GM23338 (cell line): ENCODE results near the gene RAMACL. TPM values are rescaled to one million over a fixed set of nuclear protein-coding genes. Genes with fewer than 3 reads are reported as not detected.

Source experiments
- ATAC-seq: fragments of 200-7000 bp; cut with Tn5 transposase; 3 replicates; pipeline ENCODE4 v1.9.1; 2020
- DNase-seq: peaks from one replicate; pipeline ENCODE4 v3.0.0-alpha.2; 2015; ENCODE audit warnings: low spot score
- H2AFZ ChIP-seq: fragments of 200-600 bp; sonication (generic); 2 replicates; pipeline ENCODE4 v1.8.0; 2016; ENCODE audit warnings: antibody characterized with exemption, mild to moderate bottlenecking, moderate library complexity
- H3F3A ChIP-seq: fragments of 200-600 bp; sonication (generic); replicated peaks from 2 replicates; pipeline ENCODE4 v1.8.0; 2017; ENCODE audit warnings: antibody characterized with exemption, mixed run types, low read depth
- H3K27ac ChIP-seq: fragments of 200-600 bp; sonication (generic); 2 replicates; pipeline ENCODE4 v1.6.1; 2016; ENCODE audit warnings: low read depth
- H3K27me3 ChIP-seq: fragments of 200-600 bp; sonication (generic); 2 replicates; pipeline ENCODE4 v1.8.0; 2016; ENCODE audit warnings: mild to moderate bottlenecking, mixed run types, moderate library complexity; ENCODE audit not compliant: insufficient read depth
- H3K36me3 ChIP-seq: fragments of 200-600 bp; sonication (generic); 2 replicates; pipeline ENCODE4 v1.8.0; 2016; ENCODE audit warnings: mild to moderate bottlenecking; ENCODE audit not compliant: insufficient read depth
- H3K4me1 ChIP-seq: fragments of 200-600 bp; sonication (generic); 2 replicates; pipeline ENCODE4 v1.8.0; 2016; ENCODE audit warnings: mild to moderate bottlenecking, moderate library complexity; ENCODE audit not compliant: insufficient read depth
- H3K4me2 ChIP-seq: fragments of 200-600 bp; sonication (generic); 2 replicates; pipeline ENCODE4 v1.7.1; 2017; ENCODE audit warnings: mixed run types
- H3K4me3 ChIP-seq: fragments of 200-600 bp; sonication (generic); 2 replicates; pipeline ENCODE4 v1.6.1; 2016; ENCODE audit warnings: mixed run types
- H3K79me2 ChIP-seq: fragments of 200-600 bp; sonication (generic); replicated peaks from 2 replicates; pipeline ENCODE4 v1.8.0; 2017; ENCODE audit warnings: mild to moderate bottlenecking; ENCODE audit not compliant: insufficient read depth
- H3K9me2 ChIP-seq: fragments of 200-600 bp; sonication (generic); 2 replicates; pipeline ENCODE4 v1.8.0; 2017; ENCODE audit not compliant: insufficient read depth
- H4K20me1 ChIP-seq: fragments of 200-600 bp; sonication (generic); replicated peaks from 2 replicates; pipeline ENCODE4 v1.8.0; 2017; ENCODE audit warnings: mild to moderate bottlenecking; ENCODE audit not compliant: insufficient read depth
- H3K27ac Mint-ChIP-seq: 2 replicates; pipeline ENCODE4 v1.8.0; 2020; ENCODE audit warnings: inconsistent platforms, mild to moderate bottlenecking, moderate library complexity, mixed read lengths
- H3K27me3 Mint-ChIP-seq: 3 replicates; pipeline ENCODE4 v1.8.0; 2022; ENCODE audit warnings: low read depth, mild to moderate bottlenecking, moderate library complexity, mixed read lengths, inconsistent platforms; ENCODE audit not compliant: insufficient read depth, poor library complexity
- H3K36me3 Mint-ChIP-seq: 3 replicates; pipeline ENCODE4 v1.8.0; 2021; ENCODE audit warnings: low read depth, mild to moderate bottlenecking, inconsistent platforms, moderate library complexity, mixed read lengths
- H3K4me1 Mint-ChIP-seq: 3 replicates; pipeline ENCODE4 v1.8.0; 2020; ENCODE audit warnings: mild to moderate bottlenecking, inconsistent platforms, mixed read lengths
- H3K4me3 Mint-ChIP-seq: 3 replicates; pipeline ENCODE4 v1.8.0; 2021; ENCODE audit warnings: moderate library complexity, mild to moderate bottlenecking, inconsistent platforms, mixed read lengths
- H3K9me3 Mint-ChIP-seq: 3 replicates; pipeline ENCODE4 v1.8.0; 2020; ENCODE audit warnings: moderate library complexity, mild to moderate bottlenecking, inconsistent platforms, mixed read lengths
- JUNB ChIP-seq: IDR thresholded peaks from one replicate; pipeline ENCODE4 v1.6.1; 2016; ENCODE audit warnings: antibody characterized with exemption; ENCODE audit not compliant: unreplicated experiment
- POLR2AphosphoS5 ChIP-seq: IDR thresholded peaks from 2 replicates; pipeline ENCODE4 v1.6.1; 2016; ENCODE audit warnings: antibody characterized with exemption, low read depth
- ZNF114 ChIP-seq: fragments of 250-450 bp; sonication (Bioruptor Pico); IDR thresholded peaks from 2 replicates; pipeline ENCODE4 v1.5.0; 2020; ENCODE audit warnings: mild to moderate bottlenecking, moderate library complexity
- polyA plus RNA-seq: library from polyadenylated mRNA; unstranded; fragments of >200 nt; fragmentation: Nextera tagmentation; extraction: Ambion mirVana; gene quantifications from 2 replicates; pipeline ENCODE4 v1.2.1, GENCODE V29; 2016
- total RNA-seq: library from RNA; depleted of rRNA; stranded (reverse); fragments of >200 nt; shearing (Covaris generic); gene quantifications from 2 replicates; pipeline ENCODE4 v1.2.3, GENCODE V29; 2014
- TF ChIP-seq, protein P1 (sequence below): IDR thresholded peaks from one replicate; pipeline ENCODE4 v1.6.1; 2018; ENCODE audit warnings: antibody characterized with exemption; ENCODE audit not compliant: unreplicated experiment
- TF ChIP-seq, protein P2 (sequence below): fragments of 250-450 bp; sonication (Bioruptor Pico); IDR thresholded peaks from 2 replicates; pipeline ENCODE4 v1.5.0; 2020; ENCODE audit warnings: mild to moderate bottlenecking, moderate library complexity

The RAMACL gene
- total and polyA plus RNA-seq, 2 experiments from 2014 or later: 0.61 to 4.0 TPM

DNA sequence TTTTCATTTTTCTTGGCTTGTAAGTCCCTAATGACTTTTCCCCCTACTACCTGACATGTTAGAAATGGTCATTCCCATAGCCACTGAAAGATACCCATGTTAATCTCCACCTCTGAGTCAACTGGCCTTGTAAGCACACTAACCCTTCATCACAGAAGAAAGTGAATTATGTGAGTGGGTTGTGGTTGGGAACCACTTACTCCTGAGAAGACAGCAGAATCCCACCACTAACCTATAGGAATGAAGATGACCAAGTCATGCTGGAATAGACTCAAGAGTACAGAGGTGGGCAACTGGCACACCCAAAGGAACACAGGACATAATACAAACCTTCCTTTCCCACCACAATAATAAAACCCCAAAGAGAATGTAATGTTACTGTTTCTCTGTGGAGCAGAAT lies 30.1 kb downstream of the RAMACL start:
- Mint-ChIP-seq H3K27ac (no peak overlapping the region), H3K36me3 (no peaks in the 10 kb centered on the region; the same call in 1 of the 3 replicates), H3K4me1 (peaks cover 67% of the 10 kb centered on the region), H3K9me3 (no peaks in the 10 kb centered on the region; the same call in 2 of the 3 replicates), H3K4me3 (no peak overlapping the region), H3K27me3 (peaks cover 5% of the 10 kb centered on the region)
- no peaks in the 10 kb centered on the region for H3F3A ChIP-seq
- no peak for DNase-seq
- no peak for ATAC-seq
- H3K79me2 ChIP-seq: peaks cover 68% of the 10 kb centered on the region
- TF ChIP-seq, protein P1, sequence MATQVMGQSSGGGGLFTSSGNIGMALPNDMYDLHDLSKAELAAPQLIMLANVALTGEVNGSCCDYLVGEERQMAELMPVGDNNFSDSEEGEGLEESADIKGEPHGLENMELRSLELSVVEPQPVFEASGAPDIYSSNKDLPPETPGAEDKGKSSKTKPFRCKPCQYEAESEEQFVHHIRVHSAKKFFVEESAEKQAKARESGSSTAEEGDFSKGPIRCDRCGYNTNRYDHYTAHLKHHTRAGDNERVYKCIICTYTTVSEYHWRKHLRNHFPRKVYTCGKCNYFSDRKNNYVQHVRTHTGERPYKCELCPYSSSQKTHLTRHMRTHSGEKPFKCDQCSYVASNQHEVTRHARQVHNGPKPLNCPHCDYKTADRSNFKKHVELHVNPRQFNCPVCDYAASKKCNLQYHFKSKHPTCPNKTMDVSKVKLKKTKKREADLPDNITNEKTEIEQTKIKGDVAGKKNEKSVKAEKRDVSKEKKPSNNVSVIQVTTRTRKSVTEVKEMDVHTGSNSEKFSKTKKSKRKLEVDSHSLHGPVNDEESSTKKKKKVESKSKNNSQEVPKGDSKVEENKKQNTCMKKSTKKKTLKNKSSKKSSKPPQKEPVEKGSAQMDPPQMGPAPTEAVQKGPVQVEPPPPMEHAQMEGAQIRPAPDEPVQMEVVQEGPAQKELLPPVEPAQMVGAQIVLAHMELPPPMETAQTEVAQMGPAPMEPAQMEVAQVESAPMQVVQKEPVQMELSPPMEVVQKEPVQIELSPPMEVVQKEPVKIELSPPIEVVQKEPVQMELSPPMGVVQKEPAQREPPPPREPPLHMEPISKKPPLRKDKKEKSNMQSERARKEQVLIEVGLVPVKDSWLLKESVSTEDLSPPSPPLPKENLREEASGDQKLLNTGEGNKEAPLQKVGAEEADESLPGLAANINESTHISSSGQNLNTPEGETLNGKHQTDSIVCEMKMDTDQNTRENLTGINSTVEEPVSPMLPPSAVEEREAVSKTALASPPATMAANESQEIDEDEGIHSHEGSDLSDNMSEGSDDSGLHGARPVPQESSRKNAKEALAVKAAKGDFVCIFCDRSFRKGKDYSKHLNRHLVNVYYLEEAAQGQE: no peak
- TF ChIP-seq POLR2AphosphoS5: no peak
- TF ChIP-seq JUNB: no peak
- TF ChIP-seq ZNF114 (CRISPR knock-in tag): no peak
- TF ChIP-seq, protein P2, sequence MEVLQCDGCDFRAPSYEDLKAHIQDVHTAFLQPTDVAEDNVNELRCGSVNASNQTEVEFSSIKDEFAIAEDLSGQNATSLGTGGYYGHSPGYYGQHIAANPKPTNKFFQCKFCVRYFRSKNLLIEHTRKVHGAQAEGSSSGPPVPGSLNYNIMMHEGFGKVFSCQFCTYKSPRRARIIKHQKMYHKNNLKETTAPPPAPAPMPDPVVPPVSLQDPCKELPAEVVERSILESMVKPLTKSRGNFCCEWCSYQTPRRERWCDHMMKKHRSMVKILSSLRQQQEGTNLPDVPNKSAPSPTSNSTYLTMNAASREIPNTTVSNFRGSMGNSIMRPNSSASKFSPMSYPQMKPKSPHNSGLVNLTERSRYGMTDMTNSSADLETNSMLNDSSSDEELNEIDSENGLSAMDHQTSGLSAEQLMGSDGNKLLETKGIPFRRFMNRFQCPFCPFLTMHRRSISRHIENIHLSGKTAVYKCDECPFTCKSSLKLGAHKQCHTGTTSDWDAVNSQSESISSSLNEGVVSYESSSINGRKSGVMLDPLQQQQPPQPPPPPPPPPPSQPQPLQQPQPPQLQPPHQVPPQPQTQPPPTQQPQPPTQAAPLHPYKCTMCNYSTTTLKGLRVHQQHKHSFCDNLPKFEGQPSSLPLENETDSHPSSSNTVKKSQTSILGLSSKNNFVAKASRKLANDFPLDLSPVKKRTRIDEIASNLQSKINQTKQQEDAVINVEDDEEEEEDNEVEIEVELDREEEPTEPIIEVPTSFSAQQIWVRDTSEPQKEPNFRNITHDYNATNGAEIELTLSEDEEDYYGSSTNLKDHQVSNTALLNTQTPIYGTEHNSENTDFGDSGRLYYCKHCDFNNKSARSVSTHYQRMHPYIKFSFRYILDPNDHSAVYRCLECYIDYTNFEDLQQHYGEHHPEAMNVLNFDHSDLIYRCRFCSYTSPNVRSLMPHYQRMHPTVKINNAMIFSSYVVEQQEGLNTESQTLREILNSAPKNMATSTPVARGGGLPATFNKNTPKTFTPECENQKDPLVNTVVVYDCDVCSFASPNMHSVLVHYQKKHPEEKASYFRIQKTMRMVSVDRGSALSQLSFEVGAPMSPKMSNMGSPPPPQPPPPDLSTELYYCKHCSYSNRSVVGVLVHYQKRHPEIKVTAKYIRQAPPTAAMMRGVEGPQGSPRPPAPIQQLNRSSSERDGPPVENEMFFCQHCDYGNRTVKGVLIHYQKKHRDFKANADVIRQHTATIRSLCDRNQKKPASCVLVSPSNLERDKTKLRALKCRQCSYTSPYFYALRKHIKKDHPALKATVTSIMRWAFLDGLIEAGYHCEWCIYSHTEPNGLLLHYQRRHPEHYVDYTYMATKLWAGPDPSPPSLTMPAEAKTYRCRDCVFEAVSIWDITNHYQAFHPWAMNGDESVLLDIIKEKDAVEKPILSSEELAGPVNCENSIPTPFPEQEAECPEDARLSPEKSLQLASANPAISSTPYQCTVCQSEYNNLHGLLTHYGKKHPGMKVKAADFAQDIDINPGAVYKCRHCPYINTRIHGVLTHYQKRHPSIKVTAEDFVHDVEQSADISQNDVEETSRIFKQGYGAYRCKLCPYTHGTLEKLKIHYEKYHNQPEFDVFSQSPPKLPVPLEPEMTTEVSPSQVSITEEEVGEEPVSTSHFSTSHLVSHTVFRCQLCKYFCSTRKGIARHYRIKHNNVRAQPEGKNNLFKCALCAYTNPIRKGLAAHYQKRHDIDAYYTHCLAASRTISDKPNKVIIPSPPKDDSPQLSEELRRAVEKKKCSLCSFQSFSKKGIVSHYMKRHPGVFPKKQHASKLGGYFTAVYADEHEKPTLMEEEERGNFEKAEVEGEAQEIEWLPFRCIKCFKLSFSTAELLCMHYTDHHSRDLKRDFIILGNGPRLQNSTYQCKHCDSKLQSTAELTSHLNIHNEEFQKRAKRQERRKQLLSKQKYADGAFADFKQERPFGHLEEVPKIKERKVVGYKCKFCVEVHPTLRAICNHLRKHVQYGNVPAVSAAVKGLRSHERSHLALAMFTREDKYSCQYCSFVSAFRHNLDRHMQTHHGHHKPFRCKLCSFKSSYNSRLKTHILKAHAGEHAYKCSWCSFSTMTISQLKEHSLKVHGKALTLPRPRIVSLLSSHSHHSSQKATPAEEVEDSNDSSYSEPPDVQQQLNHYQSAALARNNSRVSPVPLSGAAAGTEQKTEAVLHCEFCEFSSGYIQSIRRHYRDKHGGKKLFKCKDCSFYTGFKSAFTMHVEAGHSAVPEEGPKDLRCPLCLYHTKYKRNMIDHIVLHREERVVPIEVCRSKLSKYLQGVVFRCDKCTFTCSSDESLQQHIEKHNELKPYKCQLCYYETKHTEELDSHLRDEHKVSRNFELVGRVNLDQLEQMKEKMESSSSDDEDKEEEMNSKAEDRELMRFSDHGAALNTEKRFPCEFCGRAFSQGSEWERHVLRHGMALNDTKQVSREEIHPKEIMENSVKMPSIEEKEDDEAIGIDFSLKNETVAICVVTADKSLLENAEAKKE: no peak
- peaks cover 64% of the 10 kb centered on the region for H3K4me1 ChIP-seq
- H4K20me1 ChIP-seq: peaks cover 5% of the 10 kb centered on the region; the same call in 1 of the 2 replicates
- H3K27me3 ChIP-seq: no peaks in the 10 kb centered on the region
- no peaks in the 10 kb centered on the region for H3K36me3 ChIP-seq
- no peaks in the 10 kb centered on the region for H3K9me2 ChIP-seq
- no peak overlapping the region for H2AFZ ChIP-seq
- no peak overlapping the region for H3K4me2 ChIP-seq
- no peak overlapping the region for H3K4me3 ChIP-seq
- H3K27ac ChIP-seq: no peak overlapping the region
